ENCODE results near the gene GOSR1.
"Not testable (repeated sequence)": the region's sequence is repeated elsewhere in the genome, so short reads cannot be mapped to it uniquely, and the experiment has no call there.

Gene GOSR1

DNA sequence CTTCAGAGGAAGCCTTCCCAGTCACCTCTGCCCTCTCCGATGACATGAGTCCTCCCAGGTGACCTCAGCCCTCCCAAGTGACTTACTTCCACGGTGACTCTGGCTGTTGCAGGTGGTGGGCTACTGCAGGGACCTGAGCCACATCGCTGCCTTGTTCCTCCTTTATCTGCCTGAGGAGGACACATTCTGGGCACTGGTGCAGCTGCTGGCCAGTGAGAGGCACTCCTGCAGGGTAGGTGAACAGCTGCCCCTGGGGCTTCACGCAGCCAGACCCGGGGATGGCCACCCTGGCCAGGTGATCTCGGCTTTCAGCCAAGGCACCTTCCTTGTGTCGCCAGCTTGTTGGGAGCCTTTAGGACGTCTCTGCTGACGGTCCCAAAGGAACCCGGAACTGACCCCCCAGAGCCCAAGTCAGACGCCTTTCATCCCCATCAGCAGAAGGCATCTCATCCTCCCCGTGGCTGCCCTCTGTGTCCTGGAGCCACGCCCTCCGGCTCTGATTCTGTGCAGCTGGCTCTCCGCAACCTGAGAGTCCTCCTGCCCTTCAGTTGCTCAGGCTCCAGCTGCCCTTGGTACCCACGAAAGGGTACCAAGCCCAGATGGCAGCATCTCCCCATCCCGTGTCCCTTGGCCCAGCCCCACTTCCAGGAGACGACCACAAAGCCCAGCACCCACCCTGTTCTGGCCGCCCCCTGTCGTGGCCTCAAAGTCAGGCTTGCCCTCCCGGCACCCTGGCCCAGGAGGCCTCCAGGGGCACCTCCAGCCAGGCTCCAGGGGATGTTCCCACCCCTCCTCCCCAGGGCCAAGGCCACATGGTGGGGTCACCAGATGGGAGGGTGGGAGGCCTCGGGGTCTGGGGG, 81.7 kb downstream of the GOSR1 start:
- Histone ChIP-seq H3K27ac (ENCODE audit: insufficient read depth, low read length, poor library complexity, severe bottlenecking) (no peak overlapping the region), H3K36me3 (ENCODE audit: control insufficient read depth, insufficient read depth, low read length) (no peaks in the 10 kb centered on the region), H3K27me3 (replicated peaks; ENCODE audit: control insufficient read depth, insufficient read depth, low read length, poor library complexity, severe bottlenecking) (no peaks in the 10 kb centered on the region), H3K4me1 (ENCODE audit: control insufficient read depth, insufficient read depth, low read length, poor library complexity, severe bottlenecking) (no peaks in the 10 kb centered on the region), H3K4me3 (ENCODE audit: insufficient read depth, low read depth, low read length, poor library complexity, severe bottlenecking) (no peak overlapping the region), H3K9me3 (ENCODE audit: control insufficient read depth, low read length) (no peaks in the 10 kb centered on the region)
- DNase-seq: no peak

DNA sequence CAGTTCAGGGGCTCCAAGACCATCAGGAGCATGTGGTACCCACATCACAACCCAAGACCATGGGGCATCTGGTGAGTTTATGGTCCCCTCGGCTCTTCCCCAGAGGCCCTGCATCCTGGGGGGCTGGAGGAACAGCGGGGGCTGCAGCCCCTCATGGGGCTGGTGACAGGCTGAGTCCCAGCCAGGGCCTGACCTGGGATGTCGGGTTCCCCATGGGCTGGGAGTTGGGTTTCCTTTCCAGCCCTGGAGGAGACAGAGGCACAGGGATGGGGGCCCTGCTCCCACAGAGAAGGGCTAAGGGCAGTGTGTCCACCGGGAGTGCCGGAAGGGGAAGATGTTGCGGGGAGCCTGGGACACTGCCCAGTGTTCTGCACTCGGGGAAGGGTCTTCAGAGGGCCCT, 82.4 kb downstream of the GOSR1 start:
- H3K27ac ChIP-seq (ENCODE audit: insufficient read depth, low read length, poor library complexity, severe bottlenecking): no peak overlapping the region
- H3K9me3 ChIP-seq (ENCODE audit: control insufficient read depth, low read length): no peaks in the 10 kb centered on the region
- H3K4me1 ChIP-seq (ENCODE audit: control insufficient read depth, insufficient read depth, low read length, poor library complexity, severe bottlenecking): no peaks in the 10 kb centered on the region
- no peak for DNase-seq
- no peaks in the 10 kb centered on the region for H3K27me3 ChIP-seq (replicated peaks; ENCODE audit: control insufficient read depth, insufficient read depth, low read length, poor library complexity, severe bottlenecking)
- no peak overlapping the region for H3K4me3 ChIP-seq (ENCODE audit: insufficient read depth, low read depth, low read length, poor library complexity, severe bottlenecking)
- H3K36me3 ChIP-seq (ENCODE audit: control insufficient read depth, insufficient read depth, low read length): no peaks in the 10 kb centered on the region

GRCh38 chr17:30560117-30561026, 83.2 kb downstream of the GOSR1 start:
- not testable (repeated sequence) for H3K9me3 ChIP-seq (ENCODE audit: control insufficient read depth, low read length); H3K4me1 ChIP-seq (ENCODE audit: control insufficient read depth, insufficient read depth, low read length, poor library complexity, severe bottlenecking); H3K36me3 ChIP-seq (ENCODE audit: control insufficient read depth, insufficient read depth, low read length); H3K4me3 ChIP-seq (ENCODE audit: insufficient read depth, low read depth, low read length, poor library complexity, severe bottlenecking); H3K27ac ChIP-seq (ENCODE audit: insufficient read depth, low read length, poor library complexity, severe bottlenecking); H3K27me3 ChIP-seq (replicated peaks; ENCODE audit: control insufficient read depth, insufficient read depth, low read length, poor library complexity, severe bottlenecking); DNase-seq

DNA sequence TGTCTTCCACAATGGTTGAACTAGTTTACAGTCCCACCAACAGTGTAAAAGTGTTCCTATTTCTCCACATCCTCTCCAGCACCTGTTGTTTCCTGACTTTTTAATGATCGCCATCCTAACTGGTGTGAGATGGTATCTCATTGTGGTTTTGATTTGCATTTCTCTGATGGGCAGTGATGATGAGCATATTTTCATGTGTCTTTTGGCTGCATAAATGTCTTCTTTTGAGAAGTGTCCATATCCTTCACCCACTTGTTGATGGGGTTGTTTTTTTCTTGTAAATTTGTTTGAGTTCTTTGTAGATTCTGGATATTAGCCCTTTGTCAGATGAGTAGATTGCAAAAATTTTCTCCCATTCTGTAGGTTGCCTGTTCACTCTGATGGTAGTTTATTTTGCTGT, 84.6 kb downstream of the GOSR1 start:
- not testable (repeated sequence) for H3K4me1 ChIP-seq (ENCODE audit: control insufficient read depth, insufficient read depth, low read length, poor library complexity, severe bottlenecking); DNase-seq; H3K27me3 ChIP-seq (replicated peaks; ENCODE audit: control insufficient read depth, insufficient read depth, low read length, poor library complexity, severe bottlenecking)

GRCh38 chr17:30563131-30563904, 86.1 kb downstream of the GOSR1 start:
- not testable (repeated sequence) for DNase-seq; H3K27me3 ChIP-seq (replicated peaks; ENCODE audit: control insufficient read depth, insufficient read depth, low read length, poor library complexity, severe bottlenecking); H3K4me3 ChIP-seq (ENCODE audit: insufficient read depth, low read depth, low read length, poor library complexity, severe bottlenecking); H3K27ac ChIP-seq (ENCODE audit: insufficient read depth, low read length, poor library complexity, severe bottlenecking); H3K4me1 ChIP-seq (ENCODE audit: control insufficient read depth, insufficient read depth, low read length, poor library complexity, severe bottlenecking); H3K36me3 ChIP-seq (ENCODE audit: control insufficient read depth, insufficient read depth, low read length); H3K9me3 ChIP-seq (ENCODE audit: control insufficient read depth, low read length)

More for the DNA sequence above, 84.6 kb downstream of the GOSR1 start:
- not testable (repeated sequence) for H3K4me3 ChIP-seq (ENCODE audit: insufficient read depth, low read depth, low read length, poor library complexity, severe bottlenecking); H3K9me3 ChIP-seq (ENCODE audit: control insufficient read depth, low read length); H3K36me3 ChIP-seq (ENCODE audit: control insufficient read depth, insufficient read depth, low read length); H3K27ac ChIP-seq (ENCODE audit: insufficient read depth, low read length, poor library complexity, severe bottlenecking)

DNA sequence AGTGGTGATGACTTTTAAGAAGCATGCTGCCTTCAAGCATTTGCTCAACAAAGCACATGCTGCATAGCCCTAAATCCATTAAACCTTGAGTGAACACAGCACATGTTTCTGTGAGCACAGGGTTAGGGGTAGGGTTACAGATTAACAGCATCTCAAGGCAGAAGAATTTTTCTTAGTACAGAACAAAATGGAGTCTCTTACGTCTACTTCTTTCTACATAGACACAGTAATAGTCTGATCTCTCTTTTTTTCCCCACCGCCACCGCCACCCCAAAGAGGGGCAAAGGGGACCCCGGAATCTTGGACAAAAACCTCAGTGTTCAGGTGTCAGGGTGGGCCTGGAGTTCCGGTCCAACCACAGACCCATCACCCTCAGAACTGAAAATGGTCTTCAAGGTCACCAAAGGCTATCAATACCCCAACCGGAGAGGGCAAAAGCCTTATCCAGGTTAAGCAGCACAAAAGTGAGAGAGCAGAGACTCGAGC, 86.7 kb downstream of the GOSR1 start:
- not testable (repeated sequence) for DNase-seq; H3K4me1 ChIP-seq (ENCODE audit: control insufficient read depth, insufficient read depth, low read length, poor library complexity, severe bottlenecking); H3K4me3 ChIP-seq (ENCODE audit: insufficient read depth, low read depth, low read length, poor library complexity, severe bottlenecking); H3K36me3 ChIP-seq (ENCODE audit: control insufficient read depth, insufficient read depth, low read length); H3K27me3 ChIP-seq (replicated peaks; ENCODE audit: control insufficient read depth, insufficient read depth, low read length, poor library complexity, severe bottlenecking); H3K9me3 ChIP-seq (ENCODE audit: control insufficient read depth, low read length); H3K27ac ChIP-seq (ENCODE audit: insufficient read depth, low read length, poor library complexity, severe bottlenecking)

GRCh38 chr17:30564422-30565072, 87.3 kb downstream of the GOSR1 start:
- H3K36me3 ChIP-seq (ENCODE audit: control insufficient read depth, insufficient read depth, low read length); H3K9me3 ChIP-seq (ENCODE audit: control insufficient read depth, low read length); H3K4me3 ChIP-seq (ENCODE audit: insufficient read depth, low read depth, low read length, poor library complexity, severe bottlenecking); H3K27me3 ChIP-seq (replicated peaks; ENCODE audit: control insufficient read depth, insufficient read depth, low read length, poor library complexity, severe bottlenecking); DNase-seq; H3K4me1 ChIP-seq (ENCODE audit: control insufficient read depth, insufficient read depth, low read length, poor library complexity, severe bottlenecking); H3K27ac ChIP-seq (ENCODE audit: insufficient read depth, low read length, poor library complexity, severe bottlenecking): not testable (repeated sequence)

DNA sequence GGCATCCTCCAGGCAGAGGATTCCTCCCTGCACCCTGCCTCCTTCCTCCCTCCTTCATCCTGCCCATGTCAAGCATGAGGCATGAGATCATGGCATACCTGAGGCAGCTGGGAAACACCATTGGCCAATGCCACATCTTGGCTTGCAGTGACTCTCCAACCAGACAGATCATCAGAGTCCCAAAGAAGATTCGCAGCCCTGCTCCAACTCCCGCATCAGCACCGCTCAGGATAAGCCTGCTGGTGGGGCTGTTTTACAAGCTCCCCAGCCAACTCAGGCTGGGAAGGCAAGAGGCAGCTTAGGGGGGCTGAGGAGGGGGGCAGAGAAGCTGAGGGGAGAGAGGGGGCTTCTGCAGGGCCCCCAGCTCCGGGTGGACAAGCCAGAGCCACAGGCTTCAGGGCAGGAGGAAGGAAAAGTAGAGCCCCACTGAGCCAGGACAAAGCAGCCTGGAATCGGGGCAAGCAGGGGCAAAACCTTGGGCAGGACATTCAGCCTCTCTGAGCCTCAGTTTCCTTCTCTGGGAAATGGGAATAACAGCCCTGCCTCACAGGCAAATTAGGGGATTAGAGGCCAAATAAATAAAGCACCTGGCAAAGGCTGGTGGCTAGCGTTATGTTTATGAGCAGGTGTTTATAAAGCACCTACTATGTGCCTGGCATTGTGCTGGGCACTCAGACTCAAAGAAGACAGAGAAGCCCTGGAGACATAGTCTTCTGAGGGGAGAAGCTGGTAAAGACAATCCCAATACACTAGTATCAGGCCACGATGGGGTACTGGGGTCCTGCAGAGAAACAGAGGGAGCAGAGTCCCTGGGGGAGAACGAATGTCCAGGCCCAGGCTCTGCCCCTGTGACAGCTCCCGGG, 88.1 kb downstream of the GOSR1 start:
- DNase-seq: no peak
- H3K4me3 ChIP-seq (ENCODE audit: insufficient read depth, low read depth, low read length, poor library complexity, severe bottlenecking): no peak overlapping the region
- H3K27me3 ChIP-seq (replicated peaks; ENCODE audit: control insufficient read depth, insufficient read depth, low read length, poor library complexity, severe bottlenecking): no peaks in the 10 kb centered on the region
- H3K36me3 ChIP-seq (ENCODE audit: control insufficient read depth, insufficient read depth, low read length): no peaks in the 10 kb centered on the region
- no peak overlapping the region for H3K27ac ChIP-seq (ENCODE audit: insufficient read depth, low read length, poor library complexity, severe bottlenecking)
- H3K9me3 ChIP-seq (ENCODE audit: control insufficient read depth, low read length): no peaks in the 10 kb centered on the region
- H3K4me1 ChIP-seq (ENCODE audit: control insufficient read depth, insufficient read depth, low read length, poor library complexity, severe bottlenecking): no peaks in the 10 kb centered on the region

- not testable (repeated sequence) for H3K27ac ChIP-seq (ENCODE audit: insufficient read depth, low read length, poor library complexity, severe bottlenecking); H3K9me3 ChIP-seq (ENCODE audit: control insufficient read depth, low read length); DNase-seq; H3K4me3 ChIP-seq (ENCODE audit: insufficient read depth, low read depth, low read length, poor library complexity, severe bottlenecking); H3K4me1 ChIP-seq (ENCODE audit: control insufficient read depth, insufficient read depth, low read length, poor library complexity, severe bottlenecking); H3K36me3 ChIP-seq (ENCODE audit: control insufficient read depth, insufficient read depth, low read length); H3K27me3 ChIP-seq (replicated peaks; ENCODE audit: control insufficient read depth, insufficient read depth, low read length, poor library complexity, severe bottlenecking)
These were observed 88.9 kb downstream of the GOSR1 start for GRCh38 chr17:30566104-30566503.

Measured in effector memory CD4-positive, alpha-beta T cell (primary cell).